Stimulated activated CD4-positive, alpha-beta T cell treated with anti-CD3 and anti-CD28 coated beads, TNF-alpha, amount 100 ng/mL, for 24 hours (primary cell): ENCODE results near the gene CTU2.

Experiments
- DNase-seq, 3 experiments: peaks; one replicate each; pipeline ENCODE4 v3.0.0-alpha.2; 2020; ENCODE audit warnings: low read depth in 3 of 3

The CTU2 gene

GRCh38 chr16:88681709-88682451 lies 24.4 kb upstream of the CTU2 start:
- DNase-seq, result peak in 1 of 3 experiments; percentile 72

DNA sequence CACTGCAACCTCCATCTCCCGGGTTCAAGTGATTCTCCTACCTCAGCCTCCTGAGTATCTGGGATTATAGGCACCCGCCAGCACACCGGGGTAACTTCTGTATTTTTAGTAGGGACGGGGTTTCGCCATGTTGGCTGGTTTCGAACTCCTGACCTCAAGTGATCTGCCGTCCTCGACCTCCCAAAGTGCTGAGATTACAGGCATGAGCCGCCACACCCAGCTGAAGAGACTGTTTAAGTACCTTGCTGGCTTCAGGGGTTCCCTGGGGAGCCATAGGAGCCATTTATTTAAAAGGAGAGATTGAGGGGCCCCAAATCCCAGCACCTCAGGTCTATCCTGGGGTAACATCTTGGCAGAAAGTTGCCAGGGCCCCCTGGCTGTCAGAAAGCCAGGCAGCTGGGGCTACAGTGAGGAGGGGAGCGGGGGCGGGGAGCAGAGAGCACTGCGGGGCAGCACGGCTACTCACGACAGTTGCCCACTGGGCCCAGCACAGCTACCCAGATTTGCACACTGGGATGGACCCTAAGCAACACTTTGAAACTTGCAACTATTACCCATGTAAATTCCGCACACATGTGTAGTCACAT lies 21.6 kb upstream of the CTU2 start:
- no peak for DNase-seq

DNA sequence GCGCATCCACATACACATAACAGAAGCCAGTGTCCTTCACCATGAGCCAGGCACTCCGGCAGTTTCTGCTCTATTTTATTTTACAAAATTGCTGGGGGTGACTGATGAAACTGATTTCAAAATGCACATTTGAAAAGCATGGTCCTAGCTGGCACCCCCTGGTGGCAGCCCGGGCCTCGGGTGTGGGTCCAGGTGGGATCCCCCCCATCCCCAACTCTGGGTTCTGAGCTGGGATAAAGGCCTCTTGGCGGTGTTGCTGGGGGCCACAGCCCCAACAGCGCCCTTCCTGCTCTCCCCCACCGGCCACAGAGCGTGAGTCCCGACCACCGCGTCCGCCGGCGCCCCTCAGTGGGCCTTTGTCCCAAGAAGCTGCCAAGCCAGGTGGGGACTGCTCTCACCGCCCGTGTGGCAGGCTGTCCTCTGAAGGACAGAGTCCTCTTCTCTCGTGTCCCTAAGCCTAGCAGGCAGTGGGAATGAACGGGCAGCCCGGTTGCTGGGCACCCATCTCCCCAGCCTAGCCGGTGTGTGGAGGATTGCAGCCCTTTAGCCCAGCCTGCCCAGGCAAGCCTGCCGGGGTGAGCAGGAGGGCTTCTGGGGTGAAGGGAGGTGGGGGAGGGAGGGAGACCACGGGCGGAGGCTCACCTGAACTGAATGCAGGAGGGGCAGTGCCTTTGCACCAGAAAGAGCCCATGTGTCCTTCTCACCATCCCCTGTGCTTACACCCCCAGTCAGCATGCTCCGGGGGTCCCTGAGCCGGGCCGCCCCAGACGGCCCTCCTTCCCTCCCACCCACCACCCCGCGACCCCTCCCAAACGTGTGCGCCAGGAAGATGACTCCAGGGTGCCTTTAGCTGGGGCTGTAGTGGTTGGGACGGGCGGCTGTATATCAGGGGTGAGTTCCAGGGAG lies 20.9 kb upstream of the CTU2 start:
- DNase-seq, result peak in 1 of 3 experiments; percentile 72

DNA sequence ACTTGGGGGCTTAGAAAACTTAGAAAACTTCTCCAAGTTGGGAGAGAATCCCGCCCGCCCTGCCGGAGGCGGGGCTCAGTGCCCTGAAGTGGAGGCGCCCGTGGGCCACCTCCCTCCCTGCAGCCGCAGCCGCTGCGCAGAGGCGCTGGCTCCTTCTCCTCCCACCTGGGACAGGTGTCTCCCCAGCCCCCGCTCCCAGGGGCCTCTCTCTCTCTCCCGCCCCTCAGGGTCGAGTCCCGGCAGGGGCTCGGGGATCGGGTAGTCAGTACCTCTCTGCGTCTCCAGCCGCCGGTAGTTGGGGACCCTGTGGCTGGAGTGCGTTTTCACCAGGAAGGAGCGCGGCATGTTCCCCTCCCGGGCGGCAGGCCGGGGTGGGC lies 20.3 kb upstream of the CTU2 start:
- no peak for DNase-seq

GRCh38 chr16:88686439-88687253 lies 19.7 kb upstream of the CTU2 start, which contains the start of gene SNAI3:
TSS of gene SNAI3 (minus strand) at chr16:88686507. CDS start at chr16:88686406, 101 bp downstream.
- peak; percentile 75 to 86 (median 78) for DNase-seq

GRCh38 chr16:88687254-88687576 lies 19.1 kb upstream of the CTU2 start:
- DNase-seq, result no peak

GRCh38 chr16:88687676-88688012 lies 18.7 kb upstream of the CTU2 start:
- no peak for DNase-seq

- no peak for DNase-seq
Observed at GRCh38 chr16:88688013-88688778, 18.1 kb upstream of the CTU2 start.

GRCh38 chr16:88690341-88691128 lies 15.8 kb upstream of the CTU2 start:
- no peak for DNase-seq

DNA sequence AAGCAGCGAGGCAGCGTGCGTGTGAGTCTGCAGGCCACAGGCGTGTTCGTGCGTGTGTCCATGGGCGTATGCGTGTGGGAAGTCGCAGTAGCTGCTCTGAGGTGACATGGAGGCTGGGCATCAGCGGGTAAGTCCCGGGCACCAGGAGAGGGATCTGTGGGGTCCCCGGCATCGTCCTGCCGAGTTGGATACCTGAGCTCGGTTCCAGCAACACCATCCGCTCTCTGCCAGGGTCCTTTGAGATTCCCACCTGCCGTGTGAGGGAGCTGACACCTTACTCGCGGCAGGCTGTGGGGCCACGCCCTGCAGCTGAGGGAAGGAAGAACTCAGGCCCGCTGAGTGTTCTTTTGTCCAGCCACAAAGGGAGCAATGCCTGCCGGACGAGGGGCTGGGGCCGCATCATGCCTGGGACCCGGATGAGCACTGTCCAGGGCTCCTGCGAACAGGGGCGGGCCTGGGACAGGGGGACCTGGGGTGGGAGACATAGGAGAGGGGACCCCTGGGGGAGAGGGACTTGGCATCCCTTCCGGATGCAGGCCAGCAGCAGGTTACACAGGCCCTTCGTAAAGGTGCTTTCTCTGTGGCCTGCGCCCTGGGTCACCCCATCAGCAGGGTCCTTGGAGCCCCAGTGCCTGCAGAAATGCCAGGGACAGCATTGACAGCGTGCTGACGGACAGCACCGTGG lies 15.0 kb upstream of the CTU2 start:
- DNase-seq, result no peak

DNA sequence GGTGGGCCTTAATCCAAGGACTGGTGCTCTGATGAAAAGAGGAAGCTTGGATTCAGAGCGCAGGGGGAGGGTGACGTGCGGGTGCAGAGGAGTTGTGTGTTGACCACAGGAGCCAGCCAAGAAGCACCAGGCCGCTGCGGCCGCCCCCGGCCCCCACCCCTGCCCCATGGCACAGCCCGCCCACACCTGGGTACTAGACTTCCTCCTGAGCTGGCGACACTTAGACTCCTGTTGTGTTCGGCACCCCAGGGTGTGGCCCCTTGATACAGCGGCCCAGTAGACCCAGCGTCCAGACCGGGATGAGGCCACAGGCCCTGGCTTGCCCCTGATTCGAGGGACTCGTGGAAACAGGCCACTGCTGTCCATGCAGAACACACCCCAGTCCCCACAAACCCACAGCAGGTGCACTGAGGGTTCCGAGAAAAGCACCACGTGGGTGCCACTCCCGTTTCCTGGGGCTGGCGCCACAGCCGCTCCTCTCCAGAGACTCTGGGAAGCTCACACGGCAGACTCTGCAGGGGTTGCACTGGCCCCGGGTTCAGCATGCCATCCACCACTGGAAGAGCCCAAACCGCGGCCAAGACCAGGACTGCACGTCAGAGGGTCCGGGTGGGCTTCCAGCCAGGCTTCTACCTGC lies 14.3 kb upstream of the CTU2 start:
- no peak for DNase-seq

DNA sequence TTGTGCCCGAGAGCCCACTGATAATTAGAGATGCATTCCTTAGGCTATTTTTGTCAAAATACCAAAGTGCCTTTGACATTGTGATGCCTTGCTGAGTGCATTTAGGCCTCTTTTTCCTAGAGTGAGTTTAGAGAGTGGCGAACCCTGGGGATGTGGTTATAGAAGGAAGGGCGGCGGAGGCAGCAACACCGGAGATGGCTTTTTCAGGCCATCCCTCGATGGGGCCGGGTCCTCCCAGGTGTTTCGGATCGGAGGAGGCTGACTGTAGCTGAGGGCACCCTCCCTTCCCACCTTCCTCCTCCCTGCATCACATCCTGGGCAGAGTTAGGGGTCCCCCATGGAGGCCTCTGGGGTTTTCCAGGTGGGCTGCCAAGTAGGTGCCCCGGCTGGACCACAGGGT lies 13.4 kb upstream of the CTU2 start:
- no peak for DNase-seq

- no peak for DNase-seq
Observed at GRCh38 chr16:88693420-88694177, 12.7 kb upstream of the CTU2 start.

DNA sequence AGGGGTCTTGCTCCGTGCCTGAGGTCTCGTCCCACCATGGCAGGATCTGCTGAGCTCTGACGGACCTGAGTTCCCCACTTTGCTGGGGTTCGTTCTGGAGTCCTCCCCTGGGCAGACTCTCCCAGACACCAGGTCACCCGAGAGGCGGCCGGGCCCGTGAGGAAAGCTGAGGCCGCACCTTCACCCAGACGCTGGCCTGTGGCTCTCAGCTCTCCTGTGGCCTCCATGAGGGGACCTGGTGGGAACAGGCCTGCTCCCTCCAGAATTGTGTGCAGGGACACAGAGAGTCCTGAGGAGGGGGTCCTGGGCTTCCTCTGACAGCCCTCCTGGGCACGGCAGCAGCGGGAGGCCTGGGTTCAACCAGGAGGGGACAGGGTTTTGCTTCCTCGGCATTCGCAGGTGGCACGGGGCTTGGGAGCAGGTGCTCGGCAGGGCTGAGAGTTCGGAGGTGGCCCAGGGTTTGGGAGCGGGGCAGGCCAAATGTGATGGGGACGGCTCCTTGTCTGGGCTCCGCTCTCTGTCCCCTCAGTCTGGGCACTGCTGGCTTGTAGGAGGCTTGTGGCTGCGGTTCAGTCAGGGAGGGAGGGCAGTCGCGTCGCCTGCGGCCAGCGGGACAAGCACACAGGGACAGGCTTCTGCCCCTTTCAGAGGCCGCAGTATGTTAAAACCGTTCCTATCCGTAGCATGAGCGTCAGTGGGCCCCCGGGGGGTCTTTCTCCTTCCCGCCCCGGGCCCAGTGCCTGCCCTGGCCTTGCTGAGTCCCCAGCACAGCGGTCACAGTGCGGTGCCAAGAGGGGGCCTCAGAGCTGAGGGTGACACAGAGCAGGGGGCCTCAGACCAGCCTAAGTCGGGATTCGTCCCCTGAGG lies 11.8 kb upstream of the CTU2 start:
- DNase-seq, result no peak

GRCh38 chr16:88695218-88695617 lies 11.1 kb upstream of the CTU2 start:
- DNase-seq, result no peak

GRCh38 chr16:88695753-88696152 lies 10.6 kb upstream of the CTU2 start:
- DNase-seq, result no peak

- DNase-seq, result no peak
Observed at GRCh38 chr16:88696441-88696840, 9.9 kb upstream of the CTU2 start.
